Renal cortex interstitium (tissue), 11 donors: ENCODE measurements around the gene FGD2. TPM values are rescaled to one million over a fixed set of nuclear protein-coding genes. Genes with fewer than 3 reads are reported as not detected.
"Not testable (repeated sequence)": the region's sequence is repeated elsewhere in the genome, so short reads cannot be mapped to it uniquely, and the experiment has no call there.

Experiments used
- DNase-seq, 11 donors: peaks; one replicate each; pipeline ENCODE4 v3.0.0-alpha.2; 2013; ENCODE audit warnings: low read depth in 9 of 11, low spot score in 4 of 11; ENCODE audit errors: extremely low read depth in 1 of 11
- polyA plus RNA-seq, 3 donors: library from polyadenylated mRNA; unstranded; fragments of 120-200 nt; gene quantifications; one replicate each; pipeline ENCODE4 v1.2.1, GENCODE V29; 2013; ENCODE audit not compliant: insufficient read length in 3 of 3

FGD2 gene
- polyA plus RNA-seq, 3 donors: 1.3 to 3.1 (median 2.7) TPM

GRCh38 chr6:37050045-37050853, 44.8 kb downstream of the FGD2 start:
- DNase-seq: no peak

- no peak for DNase-seq
These were observed 45.3 kb downstream of the FGD2 start for GRCh38 chr6:37050854-37051137.

- DNase-seq: peak; percentile 63 to 80 (median 74)
These were observed 45.9 kb downstream of the FGD2 start for GRCh38 chr6:37051138-37052026.

- no peak for DNase-seq
These were observed 46.7 kb downstream of the FGD2 start for GRCh38 chr6:37052027-37052628.

GRCh38 chr6:37053683-37054082, 48.2 kb downstream of the FGD2 start:
- no peak for DNase-seq

- no peak for DNase-seq
These were observed 48.7 kb downstream of the FGD2 start for GRCh38 chr6:37054171-37054570.

GRCh38 chr6:37054580-37054979, 49.1 kb downstream of the FGD2 start:
- DNase-seq: no peak

GRCh38 chr6:37056112-37056403, 50.6 kb downstream of the FGD2 start:
- no peak for DNase-seq

- no peak for DNase-seq
These were observed 51.1 kb downstream of the FGD2 start for GRCh38 chr6:37056439-37057127.

GRCh38 chr6:37057128-37057471, 51.6 kb downstream of the FGD2 start:
- DNase-seq: no peak

GRCh38 chr6:37057678-37058077, 52.2 kb downstream of the FGD2 start:
- DNase-seq: no peak

- no peak for DNase-seq
These were observed 52.7 kb downstream of the FGD2 start for GRCh38 chr6:37058084-37058586.

GRCh38 chr6:37058984-37059343, 53.5 kb downstream of the FGD2 start:
- DNase-seq: not testable (repeated sequence)

GRCh38 chr6:37059344-37060194, 54.1 kb downstream of the FGD2 start:
- DNase-seq: peak in 9 of 11 donors; percentile 34 to 65 (median 55)

- DNase-seq: no peak
These were observed 54.7 kb downstream of the FGD2 start for GRCh38 chr6:37060195-37060559.

GRCh38 chr6:37061157-37061804, 55.8 kb downstream of the FGD2 start:
- no peak for DNase-seq

GRCh38 chr6:37062424-37062823, 57.0 kb downstream of the FGD2 start:
- DNase-seq: no peak
